Stimulated activated CD4-positive, alpha-beta T cell treated with anti-CD3 and anti-CD28 coated beads, Interleukin-1b, Interleukin-23, amount 100 ng/mL, for 1 hour (primary cell): Measurements from ENCODE around the gene GLUD2.
"Not testable (repeated sequence)": the region's sequence is repeated elsewhere in the genome, so short reads cannot be mapped to it uniquely, and the experiment has no call there.

ENCODE experiments used
- DNase-seq, 2 donors: peaks; one replicate each; pipeline ENCODE4 v3.0.0-alpha.2; 2020; ENCODE audit warnings: low read depth in 2 of 2

GLUD2 gene

GRCh38 chrX:121047441-121048419 is at the start of gene GLUD2:
GLUD2 (plus strand) TSS chrX:121047610; CDS start chrX:121047685, 75 bp downstream.
- not testable (repeated sequence) for DNase-seq

DNA sequence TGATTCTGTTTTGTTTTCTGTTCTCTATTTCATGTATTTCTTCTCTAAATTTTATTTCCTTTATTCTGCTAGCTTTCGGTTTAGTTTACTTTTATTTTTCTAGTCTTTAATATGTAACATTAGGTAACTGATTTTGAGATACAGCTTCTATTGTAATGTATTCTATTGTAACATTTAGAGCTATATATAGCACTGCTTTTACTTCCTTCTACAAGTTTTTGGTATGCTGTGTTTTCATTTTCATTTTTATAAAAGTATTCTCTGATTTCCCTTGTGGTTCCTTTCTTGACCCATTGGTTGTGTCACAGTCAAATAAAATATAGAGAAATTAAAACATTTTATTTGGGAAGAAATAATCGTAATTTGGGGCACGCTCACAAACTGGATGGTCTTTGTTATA is 48.0 kb upstream of the GLUD2 start:
- no peak for DNase-seq

DNA sequence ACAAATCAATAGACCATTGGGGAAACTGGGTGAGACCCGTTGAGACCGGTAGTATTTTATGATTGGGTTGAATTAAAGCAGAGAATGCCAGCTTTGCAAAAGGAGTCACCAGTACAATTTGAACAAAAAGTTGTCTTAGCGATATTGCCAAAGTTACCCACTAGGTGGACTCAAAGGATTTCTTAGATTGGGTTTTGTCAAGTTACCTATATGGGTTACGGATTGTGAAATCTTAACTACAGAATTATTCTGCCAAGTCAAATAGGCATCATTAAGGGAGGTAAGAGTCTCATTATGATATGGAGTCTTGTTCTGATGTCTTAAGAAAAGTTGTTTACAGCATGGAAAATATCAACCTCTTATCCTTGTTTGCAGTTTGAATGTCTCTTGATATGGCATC is 46.8 kb upstream of the GLUD2 start:
- no peak for DNase-seq

- no peak for DNase-seq
Observed at GRCh38 chrX:121008920-121009319, 38.5 kb upstream of the GLUD2 start.

DNA sequence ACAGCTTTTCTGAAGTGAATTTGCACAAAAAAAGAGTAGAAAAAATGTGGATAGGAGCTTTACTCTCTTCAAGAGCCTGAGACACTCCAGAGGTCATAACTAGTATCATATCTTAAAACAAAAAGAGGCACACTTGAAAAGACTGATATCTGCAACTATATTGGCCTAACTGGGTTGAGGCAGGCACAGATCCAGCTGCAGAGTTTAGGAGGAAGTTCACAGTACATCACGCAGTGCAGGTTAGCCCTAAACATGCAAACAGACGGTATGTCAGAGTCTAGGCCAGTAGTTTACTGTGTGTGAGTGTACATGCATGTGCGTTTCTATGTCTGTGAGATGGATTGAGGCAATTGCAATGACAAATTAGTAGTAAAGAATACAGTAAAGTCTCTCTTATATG is 37.6 kb upstream of the GLUD2 start:
- no peak for DNase-seq

GRCh38 chrX:121010218-121010617 is 37.2 kb upstream of the GLUD2 start:
- no peak for DNase-seq

DNA sequence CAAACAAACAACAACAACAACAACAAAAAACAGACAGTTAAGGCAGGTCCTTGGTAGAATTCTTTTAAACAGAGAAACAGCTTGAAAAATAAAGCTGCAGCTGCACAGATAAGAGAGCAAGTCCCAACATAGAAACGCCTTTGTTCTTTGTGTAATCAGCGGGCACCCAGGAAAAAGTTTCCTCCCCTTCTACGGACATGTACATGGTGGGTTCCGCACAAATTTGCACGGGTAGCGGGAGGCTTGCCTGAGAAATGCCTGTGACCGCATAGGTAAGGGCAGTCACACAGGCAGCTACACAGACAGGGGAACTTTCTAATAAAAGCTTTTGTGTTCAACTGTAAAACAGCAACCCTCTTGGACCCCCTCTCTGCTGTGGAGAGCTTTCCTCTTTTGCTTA is 36.2 kb upstream of the GLUD2 start:
- no peak for DNase-seq

- no peak for DNase-seq
Observed at GRCh38 chrX:121013897-121014455, 33.4 kb upstream of the GLUD2 start.

DNA sequence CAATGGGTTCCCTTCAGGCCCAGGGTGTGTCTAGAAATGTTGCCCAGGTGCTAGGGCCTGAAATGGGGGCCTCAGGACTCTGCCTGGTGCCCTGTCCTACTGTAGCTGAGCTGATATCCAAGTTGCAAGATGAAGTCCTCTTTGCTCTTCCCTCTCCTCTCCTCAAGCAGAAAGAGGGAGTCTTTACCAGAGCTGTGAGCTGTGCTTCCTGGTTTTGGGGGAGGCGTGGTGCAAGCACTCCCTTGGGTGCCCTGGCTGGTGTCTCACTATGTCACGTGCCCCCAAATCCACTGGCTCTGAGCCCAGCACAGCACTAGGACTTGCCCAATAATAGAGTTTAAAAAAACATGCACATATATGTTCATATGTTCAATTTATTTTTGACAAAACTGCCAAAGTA is 32.6 kb upstream of the GLUD2 start:
- DNase-seq, result no peak

GRCh38 chrX:121028419-121028818 is 19.0 kb upstream of the GLUD2 start:
- DNase-seq, result no peak

- no peak for DNase-seq
Observed at GRCh38 chrX:121030083-121030482, 17.3 kb upstream of the GLUD2 start.

- DNase-seq, result no peak
Observed at GRCh38 chrX:121032531-121032930, 14.9 kb upstream of the GLUD2 start.

DNA sequence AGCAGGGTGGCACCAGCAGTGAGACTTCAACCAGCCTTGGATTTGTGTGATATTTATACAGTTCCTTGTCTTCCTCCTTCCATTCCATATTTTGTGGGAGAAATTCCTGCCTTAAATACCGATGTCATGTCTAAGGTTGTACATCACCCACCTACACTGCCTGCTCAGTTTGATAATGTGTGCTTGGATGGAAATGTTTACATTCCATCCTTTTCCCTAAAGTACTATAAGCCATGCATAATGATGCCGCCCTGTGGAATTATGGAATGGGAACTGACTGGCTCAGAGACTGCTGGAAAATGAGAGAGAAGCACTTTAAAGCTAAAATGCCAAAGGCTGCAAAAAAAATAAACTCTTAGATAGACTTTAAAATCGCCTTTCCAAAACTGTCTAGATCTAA is 11.3 kb upstream of the GLUD2 start:
- no peak for DNase-seq

- DNase-seq, result no peak
Observed at GRCh38 chrX:121036951-121037350, 10.5 kb upstream of the GLUD2 start.

DNA sequence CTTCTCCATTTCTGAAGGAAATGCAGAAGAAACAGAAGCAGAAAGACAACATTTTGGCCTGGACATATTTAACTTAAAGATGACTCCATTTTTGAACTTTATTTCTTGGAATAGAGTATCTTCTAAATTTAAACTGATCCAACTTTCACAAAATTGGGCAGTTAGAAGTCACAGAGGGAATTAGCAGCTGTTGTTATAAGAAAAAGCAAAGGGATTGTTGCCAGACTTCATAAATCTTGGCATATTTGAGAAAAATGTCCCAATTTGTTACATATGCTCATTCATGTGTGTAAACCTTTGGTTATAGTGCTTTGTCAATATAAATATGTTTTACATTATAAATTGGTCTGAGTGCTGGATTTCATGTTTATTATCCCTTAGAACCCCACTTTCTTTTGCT is 3.4 kb downstream of the GLUD2 start:
- DNase-seq, result no peak

GRCh38 chrX:121052122-121052521 is 4.7 kb downstream of the GLUD2 start:
- DNase-seq, result no peak

DNA sequence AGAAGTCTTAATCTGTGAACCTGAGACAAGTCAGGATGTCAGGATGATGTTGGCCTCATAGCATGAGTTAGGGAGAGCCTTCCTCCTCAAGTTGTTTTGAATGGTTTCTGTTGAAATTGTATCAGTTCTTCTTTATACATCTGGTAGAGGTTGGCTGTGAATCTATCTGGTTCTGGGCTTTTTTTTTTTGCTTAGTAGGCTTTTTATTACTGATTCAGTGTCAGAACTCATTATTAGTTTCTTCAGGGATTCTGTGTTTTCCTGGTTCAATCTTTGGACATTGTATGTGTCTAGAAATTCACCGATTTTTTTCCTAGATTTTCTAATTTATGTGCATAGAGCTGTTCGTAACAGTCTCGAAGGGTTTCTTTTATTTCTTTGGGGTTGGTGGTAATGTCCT is 14.9 kb downstream of the GLUD2 start:
- DNase-seq, result no peak

- no peak for DNase-seq
Observed at GRCh38 chrX:121064579-121064978, 17.2 kb downstream of the GLUD2 start.

DNA sequence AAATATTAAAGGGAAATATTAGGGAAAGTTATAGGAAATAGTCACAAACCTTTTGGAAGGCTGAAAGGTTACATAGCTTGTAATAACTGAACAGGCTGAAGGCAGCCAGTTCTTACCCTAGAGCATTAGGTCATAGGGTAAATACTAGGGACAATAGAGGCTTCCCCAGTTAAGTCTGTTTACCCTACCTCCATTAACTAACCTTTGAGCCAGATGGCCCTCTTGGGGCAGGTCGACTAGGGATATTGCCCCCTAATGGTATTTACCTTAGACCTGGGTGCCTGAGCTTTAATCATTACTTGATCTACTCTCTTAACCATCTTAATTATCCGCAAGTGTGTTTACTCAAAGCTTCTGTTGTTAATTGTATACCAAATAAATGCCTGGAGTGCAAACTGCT is 36.8 kb downstream of the GLUD2 start:
- DNase-seq, result not testable (repeated sequence)

DNA sequence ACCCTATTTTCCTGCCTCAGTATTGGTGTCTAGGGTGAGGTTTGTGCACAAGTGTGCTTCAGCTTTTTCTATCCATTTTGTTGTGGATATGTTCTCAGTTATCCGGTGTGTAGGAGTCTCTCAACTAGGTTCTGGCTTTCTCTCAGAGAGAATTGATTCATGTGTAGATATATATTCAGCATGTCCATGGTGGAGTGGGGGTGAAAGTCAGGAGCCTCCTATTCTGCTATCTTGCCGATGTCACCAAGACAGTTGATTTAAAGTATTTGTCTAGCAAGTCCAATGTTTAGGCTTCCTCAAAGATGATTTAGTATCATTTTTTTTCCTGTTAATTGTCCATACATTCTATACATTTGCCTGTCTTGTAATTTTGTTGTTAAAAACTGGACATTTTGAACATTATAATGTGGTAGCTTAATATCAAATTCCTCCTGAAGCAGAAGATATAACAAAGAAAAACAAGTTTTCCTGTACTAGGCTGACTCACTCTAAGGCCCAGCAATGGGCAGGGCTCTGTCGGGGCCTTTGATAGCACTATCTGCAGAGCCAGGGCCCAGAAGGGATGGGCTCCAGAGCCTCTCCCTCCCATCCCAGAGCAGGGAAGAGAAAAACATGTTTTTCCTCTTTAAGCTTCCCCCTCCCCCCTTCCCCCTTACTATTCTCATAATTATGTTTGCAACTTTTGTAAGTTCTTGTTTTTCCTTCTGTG is 37.6 kb downstream of the GLUD2 start:
- DNase-seq, result no peak

DNA sequence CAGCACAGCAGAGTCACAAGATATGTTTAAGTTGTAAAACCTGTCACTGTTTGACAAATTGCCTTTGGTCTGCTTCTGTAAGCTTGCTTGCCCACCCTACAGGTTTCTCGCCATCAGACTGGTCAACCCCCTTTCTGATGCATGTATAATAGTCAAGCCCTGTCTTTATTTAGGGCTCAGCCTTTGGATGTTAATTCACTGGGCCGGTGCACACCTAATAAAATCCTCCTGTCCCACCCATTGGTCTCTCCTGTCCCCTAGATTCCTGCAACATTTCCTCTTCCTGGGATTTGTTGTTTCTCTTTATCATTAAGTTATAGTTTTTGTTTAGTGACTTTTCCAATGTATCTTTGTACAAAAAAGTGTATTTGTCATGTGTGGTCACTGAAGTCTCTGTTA is 38.2 kb downstream of the GLUD2 start:
- no peak for DNase-seq

DNA sequence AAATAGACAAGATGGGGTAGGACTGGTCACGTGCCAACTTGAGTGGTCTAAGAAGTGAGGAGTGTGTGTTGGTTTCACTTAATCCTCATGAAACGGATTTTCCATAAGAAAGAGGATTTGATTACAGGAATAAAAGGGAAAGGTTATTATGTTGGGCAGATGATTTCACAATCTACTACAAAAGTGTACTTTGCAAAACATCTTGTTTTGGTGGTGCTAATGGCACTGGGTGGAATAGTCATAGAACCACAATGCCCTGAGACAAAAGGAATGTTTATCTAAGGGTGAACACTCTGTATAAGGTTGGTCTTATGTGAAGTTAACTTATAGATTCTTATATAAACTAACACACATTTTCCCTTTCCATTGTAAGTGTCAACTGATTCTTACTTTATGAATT is 45.6 kb downstream of the GLUD2 start:
- no peak for DNase-seq
